Lower leg skin (tissue), 4 donors: Measurements from ENCODE around the gene ENDOG. TPM values are rescaled to one million over a fixed set of nuclear protein-coding genes. Genes with fewer than 3 reads are reported as not detected.
"Not testable (repeated sequence)": the region's sequence is repeated elsewhere in the genome, so short reads cannot be mapped to it uniquely, and the experiment has no call there.

Source experiments
- DNase-seq, 2 donors: peaks; one replicate each; pipeline ENCODE4 v3.0.0-alpha.2; 2019; ENCODE audit warnings: low spot score in 2 of 2
- H3K4me3 ChIP-seq: fragments of 200-600 bp; sonication (generic); 2 replicates; pipeline ENCODE4 v1.5.1; 2017; ENCODE audit warnings: mild to moderate bottlenecking, low read depth; ENCODE audit not compliant: poor library complexity, severe bottlenecking
- CTCF ChIP-seq, 3 donors: fragments of 450-650 bp; IDR thresholded peaks; one replicate each; pipeline ENCODE4 v1.5.1; 2016; ENCODE audit warnings: antibody characterized with exemption in 3 of 3, mild to moderate bottlenecking in 3 of 3, moderate library complexity in 2 of 3
- POLR2A ChIP-seq, 2 donors: fragments of 450-650 bp; IDR thresholded peaks; one replicate each; pipeline ENCODE4 v1.6.1; 2016 to 2017; ENCODE audit warnings: antibody characterized with exemption in 2 of 2, mild to moderate bottlenecking in 1 of 2, moderate library complexity in 1 of 2
- WGBS, 2 donors: methylation state at CpG; one replicate each; pipeline ENCODE4 v1.1.5; 2018; 5-methylcytosine and 5-hydroxymethylcytosine counted together
- intact Hi-C: fragments of 100-400 bp; cut with DNase I; formaldehyde crosslinking; loops from one replicate; pipeline ENCODE4 v1.15.0; 2023; ENCODE audit warnings: low total_unique reads
- total RNA-seq, 4 donors: library from RNA; depleted of rRNA; stranded (reverse); fragments of >200 nt; gene quantifications; one replicate each; pipeline ENCODE4 v1.1.0, GENCODE V29; 2016

ENDOG gene
- total RNA-seq, 4 donors from 2014 or later = 12.5 to 34.7 (median 25.5) TPM

DNA sequence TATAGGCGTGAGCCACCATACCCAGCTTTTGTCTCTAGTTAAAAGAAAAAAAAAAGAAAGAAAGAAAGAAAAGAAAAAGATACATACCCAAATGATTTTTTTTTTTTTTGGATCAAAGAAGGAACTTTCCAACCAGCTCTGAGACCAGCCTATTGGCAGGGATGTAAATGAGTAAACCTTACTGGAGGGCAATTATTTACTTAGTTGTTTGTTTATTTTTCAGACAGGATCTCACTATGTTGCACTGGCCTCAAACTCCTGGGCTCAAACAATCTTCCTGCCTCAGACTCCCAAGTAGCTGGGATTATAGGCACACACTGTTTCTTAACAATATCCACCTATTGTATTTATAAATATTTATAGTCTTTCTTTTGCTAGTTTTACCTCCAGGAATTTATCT, 22.2 kb downstream of the ENDOG start:
- DNase-seq = no peak
- WGBS, 2 donors = 90 to 100% methylated on average over 1 of the region's 1 CpG
- intact Hi-C loops = no loop called here
- no peak overlapping the region for H3K4me3 ChIP-seq
- TF ChIP-seq CTCF (IDR thresholded peaks at IDR 0.05) = no peak
- TF ChIP-seq POLR2A (IDR thresholded peaks at IDR 0.05) = no peak

DNA sequence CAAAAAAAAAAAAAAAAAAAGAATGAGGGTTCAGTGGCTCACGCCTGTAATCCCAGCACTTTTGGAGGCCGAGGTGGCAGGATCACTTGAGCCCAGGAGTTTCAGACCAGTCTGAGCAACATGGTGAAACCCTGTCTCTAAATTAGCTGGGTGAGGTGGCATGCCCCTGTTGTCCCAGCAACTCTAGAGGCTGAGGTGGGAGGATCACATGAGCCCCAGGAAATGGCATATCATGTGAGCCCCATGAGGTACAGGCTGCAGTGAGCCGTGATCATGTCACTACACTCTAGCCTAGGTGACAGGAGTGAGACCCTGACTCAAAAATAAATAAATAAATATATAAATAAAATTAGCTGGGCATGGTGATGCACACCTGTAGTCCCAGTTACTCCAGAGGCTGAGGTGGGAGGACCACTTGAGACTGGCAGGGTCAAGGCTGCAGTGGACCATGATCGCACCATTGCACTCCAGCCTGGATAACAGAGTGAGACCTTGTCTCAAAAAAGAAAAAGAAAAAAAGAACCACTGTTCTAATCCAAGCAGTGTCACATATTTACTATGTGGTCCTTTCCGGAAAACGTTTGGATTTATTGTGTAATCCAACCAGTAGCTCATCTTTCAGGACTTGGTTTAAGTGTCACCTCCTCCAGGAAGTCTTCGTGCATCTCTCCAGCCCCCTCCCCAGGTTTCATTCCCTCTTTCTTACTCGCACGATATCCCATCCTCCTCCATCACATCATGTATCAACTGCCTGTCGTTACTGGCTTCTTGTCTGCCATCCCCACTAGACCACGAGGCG, 23.6 kb downstream of the ENDOG start:
- DNase-seq = no peak
- no peak for TF ChIP-seq CTCF (IDR thresholded peaks at IDR 0.05)
- 91% methylated on average over 12 of the region's 12 CpGs for WGBS, 2 donors
- intact Hi-C loops = no loop called here
- no peak overlapping the region for H3K4me3 ChIP-seq

- WGBS, 2 donors = 93 to 94% methylated on average over 7 of the region's 7 CpGs
- H3K4me3 ChIP-seq, intact Hi-C loops, DNase-seq: not testable (repeated sequence)
These were observed 24.9 kb downstream of the ENDOG start for GRCh38 chr9:128843171-128843570.

- no peak for TF ChIP-seq POLR2A (IDR thresholded peaks at IDR 0.05)
- no peak for TF ChIP-seq CTCF (IDR thresholded peaks at IDR 0.05)
- intact Hi-C loops = no loop called here
- DNase-seq = peak in 1 of 2 donors; percentile 54
- WGBS, 2 donors = 58 to 61% methylated on average over 13 of the region's 13 CpGs
- no peak overlapping the region for H3K4me3 ChIP-seq
These were observed 27.1 kb downstream of the ENDOG start for GRCh38 chr9:128845186-128845931.

- TF ChIP-seq CTCF (IDR thresholded peaks at IDR 0.05) (no peak), POLR2A (IDR thresholded peaks at IDR 0.05) (no peak)
- 93 to 97% methylated on average over 3 of the region's 3 CpGs for WGBS, 2 donors
- intact Hi-C loops = no loop called here
- H3K4me3 ChIP-seq = no peak overlapping the region
- no peak for DNase-seq
These were observed 28.4 kb downstream of the ENDOG start for GRCh38 chr9:128846680-128847030.

GRCh38 chr9:128847803-128848202, 29.5 kb downstream of the ENDOG start:
- intact Hi-C loops = no loop called here
- no peak overlapping the region for H3K4me3 ChIP-seq
- DNase-seq = no peak
- TF ChIP-seq POLR2A (IDR thresholded peaks at IDR 0.05) = no peak
- no peak for TF ChIP-seq CTCF (IDR thresholded peaks at IDR 0.05)
- 100% methylated on average over 1 of the region's 1 CpG for WGBS, 2 donors

GRCh38 chr9:128851024-128851423, 32.7 kb downstream of the ENDOG start:
- 92 to 98% methylated on average over 10 of the region's 10 CpGs for WGBS, 2 donors
- H3K4me3 ChIP-seq, DNase-seq, intact Hi-C loops: not testable (repeated sequence)
